Mammary epithelial cell (primary cell): Measurements from ENCODE around the gene IFT122.

Experiments
- EZH2 ChIP-seq: IDR thresholded peaks from 2 replicates; pipeline ENCODE4 v1.6.1; 2012; ENCODE audit warnings: low read length, inconsistent platforms, borderline replicate concordance
- TF ChIP-seq, protein P1 (sequence below), 2 donors: IDR thresholded peaks in 1 of 2; conservative IDR thresholded peaks in 1 of 2; 2 replicates each; pipeline ENCODE4 v1.5.1; 2011 to 2012; ENCODE audit warnings: inconsistent platforms in 2 of 2, low read length in 2 of 2, mild to moderate bottlenecking in 2 of 2, control low read depth in 1 of 2, low read depth in 1 of 2; ENCODE audit not compliant: insufficient read depth in 1 of 2; ENCODE audit errors: extremely low read depth in 1 of 2

GRCh38 chr3:129560911-129561594 lies 121.0 kb downstream of the IFT122 start:
- TF ChIP-seq, protein P1, sequence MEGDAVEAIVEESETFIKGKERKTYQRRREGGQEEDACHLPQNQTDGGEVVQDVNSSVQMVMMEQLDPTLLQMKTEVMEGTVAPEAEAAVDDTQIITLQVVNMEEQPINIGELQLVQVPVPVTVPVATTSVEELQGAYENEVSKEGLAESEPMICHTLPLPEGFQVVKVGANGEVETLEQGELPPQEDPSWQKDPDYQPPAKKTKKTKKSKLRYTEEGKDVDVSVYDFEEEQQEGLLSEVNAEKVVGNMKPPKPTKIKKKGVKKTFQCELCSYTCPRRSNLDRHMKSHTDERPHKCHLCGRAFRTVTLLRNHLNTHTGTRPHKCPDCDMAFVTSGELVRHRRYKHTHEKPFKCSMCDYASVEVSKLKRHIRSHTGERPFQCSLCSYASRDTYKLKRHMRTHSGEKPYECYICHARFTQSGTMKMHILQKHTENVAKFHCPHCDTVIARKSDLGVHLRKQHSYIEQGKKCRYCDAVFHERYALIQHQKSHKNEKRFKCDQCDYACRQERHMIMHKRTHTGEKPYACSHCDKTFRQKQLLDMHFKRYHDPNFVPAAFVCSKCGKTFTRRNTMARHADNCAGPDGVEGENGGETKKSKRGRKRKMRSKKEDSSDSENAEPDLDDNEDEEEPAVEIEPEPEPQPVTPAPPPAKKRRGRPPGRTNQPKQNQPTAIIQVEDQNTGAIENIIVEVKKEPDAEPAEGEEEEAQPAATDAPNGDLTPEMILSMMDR (conservative IDR thresholded peaks at IDR 0.05 in 1 of 2, IDR thresholded peaks at IDR 0.05 in 1 of 2; ENCODE audit: extremely low read depth in 1 of 2, insufficient read depth in 1 of 2, low read depth in 1 of 2, low read length in 2 of 2) = no peak
- TF ChIP-seq EZH2 = no peak
